Stimulated activated CD4-positive, alpha-beta T cell treated with anti-CD3 and anti-CD28 coated beads, Interleukin-4, amount 100 ng/mL, for 4 hours (primary cell): Measurements from ENCODE around the gene NT5C2.
"Not testable (repeated sequence)": the region's sequence is repeated elsewhere in the genome, so short reads cannot be mapped to it uniquely, and the experiment has no call there.

Source experiments
- DNase-seq, 2 experiments: peaks; one replicate each; pipeline ENCODE4 v3.0.0-alpha.2; 2020

The NT5C2 gene

DNA sequence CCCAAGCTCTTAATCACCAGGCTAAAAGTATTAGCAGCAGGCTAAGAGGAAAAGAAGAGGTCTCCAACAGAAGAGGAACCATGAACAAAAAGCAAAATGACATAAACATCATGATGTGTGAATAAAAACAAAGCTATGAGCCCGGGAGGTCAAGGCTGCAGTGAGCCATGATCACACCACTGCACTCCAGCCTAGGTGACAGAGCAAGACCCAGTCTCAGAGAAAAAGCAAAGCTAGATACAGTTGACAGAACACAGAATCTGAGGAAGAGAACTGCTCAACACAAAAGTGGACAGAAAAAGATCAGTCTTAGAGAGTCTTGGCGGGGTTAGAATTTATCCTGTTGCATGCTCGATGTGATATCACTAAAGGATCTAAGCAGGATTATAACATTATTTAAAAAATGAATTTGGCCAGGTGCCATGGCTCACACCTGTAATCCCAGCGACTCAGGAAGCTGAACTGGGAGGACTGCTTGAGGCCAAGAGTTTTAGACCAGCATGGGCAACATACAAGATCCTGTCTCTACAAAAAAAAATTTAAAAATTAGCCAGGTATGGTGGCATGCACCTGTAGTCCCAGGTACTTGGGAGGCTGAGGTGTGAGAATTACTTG is 37.5 kb downstream of the NT5C2 start:
- no peak for DNase-seq

DNA sequence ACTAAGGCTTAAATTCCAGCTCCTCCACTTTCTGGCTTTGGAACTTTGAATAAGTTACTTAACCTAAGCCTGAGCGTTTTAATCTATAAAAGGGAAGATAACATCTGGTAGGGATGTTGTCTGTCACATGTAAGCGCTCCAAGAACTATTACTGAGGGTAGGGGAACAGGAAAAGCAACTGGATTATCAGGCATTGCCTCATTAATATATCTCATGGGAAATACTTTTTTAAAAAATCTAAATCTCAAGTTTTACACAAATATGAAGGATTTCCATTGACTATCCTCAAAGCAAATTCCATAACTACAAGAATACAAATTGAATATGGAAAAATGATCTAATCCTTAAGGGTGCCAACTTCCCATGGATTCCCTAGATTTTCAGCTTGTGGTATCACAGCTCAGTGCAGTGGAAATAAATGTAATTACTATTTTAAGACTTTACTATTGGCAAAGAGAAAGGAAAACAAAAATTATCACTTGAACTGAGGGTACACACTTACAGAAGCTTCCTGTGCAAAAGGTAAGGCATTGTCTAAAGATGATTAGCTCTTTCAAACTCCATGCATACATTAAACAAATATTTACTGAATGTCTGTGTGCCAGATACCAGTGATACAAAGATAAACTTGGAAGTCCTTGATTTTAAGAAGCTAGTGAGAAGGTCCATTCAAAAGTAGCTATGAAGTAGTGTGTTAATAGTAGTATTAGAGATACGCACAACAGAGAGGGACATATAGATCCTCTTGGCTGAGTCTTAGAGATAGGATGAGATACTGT is 38.4 kb downstream of the NT5C2 start:
- no peak for DNase-seq

DNA sequence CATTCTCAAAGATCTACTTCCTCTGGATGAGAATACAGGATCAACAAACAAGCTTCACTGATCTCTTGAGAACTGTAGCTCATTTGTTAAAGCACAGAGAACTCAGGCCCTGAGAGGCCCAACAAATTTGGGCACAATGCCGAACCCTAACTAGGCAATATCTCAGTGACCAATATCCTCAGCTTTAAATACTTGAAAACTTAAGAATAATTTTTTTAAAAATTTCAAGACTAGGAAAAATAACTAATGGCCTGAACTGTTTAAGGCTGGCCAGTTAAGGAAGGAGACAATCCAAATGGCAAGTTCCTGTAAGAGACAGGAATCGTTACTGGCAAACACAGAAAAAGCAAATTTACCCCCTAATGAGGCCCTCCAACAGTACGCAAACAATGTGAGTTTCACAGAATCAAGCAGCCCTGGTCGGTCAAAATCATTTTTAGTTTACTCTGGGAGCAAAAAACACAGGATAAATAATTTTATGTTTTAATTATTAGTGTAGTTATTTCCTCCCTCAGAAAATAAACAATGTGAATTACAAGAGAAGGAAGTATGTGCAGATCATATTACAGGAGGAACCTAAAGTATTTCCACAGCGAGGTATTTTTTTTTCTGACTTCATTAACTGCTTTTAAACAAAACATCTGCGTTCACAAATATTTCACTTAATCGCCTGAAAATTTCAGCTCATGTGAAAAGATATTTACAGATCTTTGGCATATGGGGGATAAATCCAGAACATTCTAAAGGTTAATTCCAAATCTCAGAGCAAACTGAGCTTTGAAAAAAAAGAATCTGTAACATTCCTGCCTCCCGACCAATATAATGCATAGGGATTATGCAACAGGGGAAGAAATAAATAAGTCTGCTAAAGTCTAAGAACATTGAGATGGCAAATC is 39.5 kb downstream of the NT5C2 start:
- no peak for DNase-seq

DNA sequence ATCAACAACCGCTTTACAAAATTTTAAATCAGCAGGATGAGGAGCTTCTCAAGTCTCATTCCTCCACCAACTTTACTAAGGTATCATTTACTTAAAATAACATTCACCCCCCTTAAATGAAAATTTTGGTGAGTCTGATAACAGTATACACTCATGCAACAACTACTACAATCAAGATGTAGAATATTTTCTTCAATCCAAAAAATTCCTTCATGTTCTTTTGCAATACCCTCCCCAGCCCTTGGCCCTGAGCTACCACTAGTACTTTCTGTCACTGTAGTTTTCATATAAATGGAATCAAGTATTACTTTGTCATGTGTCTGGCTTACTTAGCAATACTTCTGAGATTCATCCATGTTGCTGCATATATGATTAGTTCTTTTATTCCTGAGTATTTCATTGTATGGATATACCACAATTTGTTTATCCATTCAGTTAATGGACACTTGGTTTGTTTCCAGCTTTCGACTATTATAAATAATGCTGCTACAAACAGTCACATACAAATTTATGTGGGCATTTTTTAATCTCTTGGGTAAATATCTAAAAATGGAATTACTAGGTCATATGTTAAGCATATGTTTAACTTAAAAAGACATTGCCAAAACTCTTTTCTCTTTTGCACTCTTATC is 43.0 kb downstream of the NT5C2 start:
- DNase-seq: no peak

DNA sequence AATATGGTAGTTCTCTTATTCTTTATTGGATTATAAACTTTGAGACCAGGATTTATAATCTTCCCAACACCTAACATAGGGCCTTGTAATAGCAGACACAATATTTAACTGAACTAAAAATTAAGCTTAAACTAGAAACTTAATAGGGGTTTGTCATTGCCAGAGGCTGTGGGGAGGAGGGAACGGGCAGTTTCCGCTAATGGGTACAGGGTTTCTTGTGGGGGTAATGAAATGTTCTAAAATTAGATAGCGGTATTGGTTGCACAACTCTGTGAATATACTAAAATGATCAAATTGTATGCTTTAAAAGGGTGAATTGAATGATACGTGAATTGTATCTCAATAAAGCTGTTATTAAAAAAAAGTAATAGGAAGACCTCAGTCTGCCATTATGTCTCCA is 45.4 kb downstream of the NT5C2 start:
- no peak for DNase-seq

DNA sequence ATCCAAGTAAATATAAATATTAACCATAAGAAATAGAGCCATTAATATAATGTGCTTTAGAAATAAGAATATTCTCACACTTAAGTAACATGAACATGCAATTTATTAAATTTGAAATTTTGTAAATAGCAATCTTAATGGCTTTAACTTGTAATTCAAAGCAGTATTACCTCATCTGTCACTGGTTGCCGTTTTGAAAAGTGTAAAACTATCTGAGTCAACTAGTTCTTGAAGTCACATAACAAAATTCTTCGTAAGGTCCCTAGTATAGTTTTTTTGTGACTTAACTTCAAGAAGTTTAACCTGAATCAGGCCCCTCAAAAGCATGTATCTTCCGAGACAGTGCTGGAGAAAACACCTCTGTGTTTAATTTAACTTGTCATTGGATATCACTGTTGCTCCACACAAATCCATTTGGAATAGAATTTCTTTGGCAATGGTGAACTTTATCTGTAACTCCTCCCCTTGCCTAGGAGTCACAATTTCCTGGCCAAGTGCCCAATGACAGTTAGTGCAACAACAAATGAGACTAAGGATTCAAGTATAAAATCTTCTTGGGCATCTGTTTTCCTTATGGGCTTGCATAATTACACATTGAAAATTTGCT is 47.1 kb downstream of the NT5C2 start:
- DNase-seq: no peak

DNA sequence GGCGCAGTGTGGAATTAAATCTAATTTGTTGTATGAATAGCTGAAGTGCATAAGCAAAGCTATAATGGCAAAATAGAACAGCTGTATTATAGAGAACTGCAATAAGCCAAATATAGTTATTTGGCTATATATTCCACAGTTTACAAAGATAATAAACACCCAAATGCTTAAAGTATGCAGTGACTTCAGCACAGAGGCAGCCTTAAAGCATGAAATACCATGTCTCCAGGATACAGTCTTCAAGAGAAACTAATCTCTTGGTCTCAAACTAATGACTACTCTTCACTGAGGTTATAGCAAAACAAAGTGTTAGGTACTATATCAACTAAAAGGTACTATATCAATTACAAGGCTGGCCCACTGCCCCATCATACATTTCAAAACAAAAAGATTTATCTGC is 48.0 kb downstream of the NT5C2 start:
- no peak for DNase-seq

DNA sequence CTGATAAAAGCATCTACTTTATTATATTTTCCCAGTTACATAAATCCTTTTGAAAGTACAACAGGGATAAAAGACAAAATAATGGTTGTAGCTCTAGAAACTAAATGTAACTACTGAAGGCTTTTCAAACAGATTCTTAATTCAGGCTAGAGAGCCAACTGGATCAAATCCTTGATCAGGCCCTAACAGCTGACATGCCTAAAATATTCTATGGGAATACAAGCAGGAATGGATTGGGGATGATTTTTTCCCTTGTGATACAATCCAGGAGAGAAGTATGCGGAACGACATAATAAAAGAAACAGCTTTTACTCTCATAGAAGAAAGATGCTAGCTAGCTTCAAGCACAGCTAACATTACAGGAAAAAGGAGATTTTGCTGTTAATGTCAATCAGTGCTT is 49.0 kb downstream of the NT5C2 start:
- DNase-seq: no peak

DNA sequence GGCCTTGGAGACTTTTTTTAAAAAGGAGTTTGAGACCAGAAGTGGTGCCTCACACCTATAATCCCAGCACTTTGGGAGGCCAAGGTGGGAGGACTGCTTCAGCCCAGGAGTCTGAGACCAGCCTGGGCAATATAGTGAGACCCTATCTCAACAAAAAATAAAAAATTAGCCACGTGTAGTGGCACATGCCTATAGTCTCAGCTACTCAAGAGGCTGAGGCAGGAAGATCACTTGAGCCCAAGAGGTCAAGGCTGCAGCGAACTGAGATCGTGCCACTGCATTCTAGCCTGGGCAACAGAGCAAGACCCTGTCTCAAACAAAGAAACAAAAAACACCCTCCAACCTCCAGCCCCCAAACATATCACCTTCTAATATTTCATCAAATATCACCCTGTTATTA is 49.4 kb downstream of the NT5C2 start:
- DNase-seq: not testable (repeated sequence)

DNA sequence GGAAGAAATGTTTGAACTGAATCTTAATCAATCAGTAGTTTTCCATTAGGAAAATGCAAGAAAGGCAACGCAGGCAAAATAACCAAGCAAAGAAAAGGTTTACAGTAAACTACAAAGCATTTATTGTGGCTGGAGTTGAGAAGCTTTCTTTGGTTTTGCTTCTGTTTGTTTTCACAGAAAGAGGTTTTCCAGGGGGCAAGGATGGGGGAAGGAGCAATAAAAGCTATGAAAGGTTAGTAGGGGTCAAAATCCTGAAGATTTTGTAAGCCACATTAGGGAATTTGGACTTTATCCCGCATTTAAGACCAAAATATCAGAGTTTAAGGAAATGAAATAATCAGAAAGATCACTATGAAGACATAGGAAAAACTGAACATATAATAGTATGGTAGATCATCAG is 51.1 kb downstream of the NT5C2 start:
- DNase-seq: no peak

DNA sequence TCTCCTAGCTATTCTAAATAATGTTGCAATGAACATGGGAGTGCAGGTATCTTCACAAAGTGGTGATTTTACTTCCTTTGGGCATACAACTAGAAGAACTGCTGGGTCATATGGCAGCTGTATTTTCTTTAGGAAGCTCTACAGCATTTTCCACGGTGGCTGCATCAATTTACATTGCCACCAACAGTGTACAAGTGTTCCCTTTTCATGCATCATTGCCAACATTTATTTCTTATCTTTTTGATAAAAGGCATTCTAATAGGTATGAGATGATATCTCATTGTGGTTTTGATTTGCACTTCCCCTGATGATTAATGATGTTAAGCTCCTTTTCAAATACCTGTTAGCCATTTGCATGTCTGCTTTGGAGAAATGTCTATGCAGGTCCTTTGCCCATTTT is 52.6 kb downstream of the NT5C2 start:
- no peak for DNase-seq

DNA sequence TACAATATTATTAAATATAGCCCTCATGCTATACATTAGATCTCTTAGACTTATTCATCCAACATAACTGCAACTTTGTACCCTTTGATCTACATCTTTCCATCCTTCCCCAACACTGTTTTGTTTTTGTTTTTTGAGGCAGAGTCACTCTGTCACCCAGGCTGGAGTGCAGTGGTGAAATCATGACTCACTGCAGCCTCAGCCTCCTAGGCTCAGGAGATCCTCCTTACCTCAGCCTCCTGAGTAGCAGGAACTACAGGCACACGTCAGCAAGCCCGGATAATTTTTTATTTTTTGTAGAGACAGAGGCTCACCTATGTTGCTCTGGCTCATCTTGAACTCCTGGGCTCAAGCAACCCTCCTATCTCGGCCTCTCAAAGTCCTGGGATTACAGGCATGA is 53.3 kb downstream of the NT5C2 start:
- DNase-seq: no peak

DNA sequence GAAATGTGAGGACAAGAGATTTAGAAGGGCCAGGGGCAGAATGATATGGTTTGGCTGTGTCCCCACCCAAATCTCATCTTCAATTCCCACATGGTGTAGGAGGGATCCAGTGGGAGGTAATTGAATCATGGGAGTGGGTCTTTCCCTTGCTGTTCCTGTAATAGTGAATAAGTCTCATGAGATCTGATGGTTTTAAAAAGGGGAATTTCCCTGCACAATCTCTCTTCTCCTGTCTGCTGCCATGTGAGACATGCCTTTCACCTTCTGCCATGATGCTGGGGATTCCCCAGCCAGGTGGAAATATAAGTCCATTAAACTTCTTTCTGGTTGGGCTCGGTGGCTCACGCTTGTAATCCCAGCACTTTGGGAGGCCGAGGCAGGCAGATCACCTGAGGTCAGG is 57.9 kb downstream of the NT5C2 start:
- peak; percentile 10 to 14 for DNase-seq

DNA sequence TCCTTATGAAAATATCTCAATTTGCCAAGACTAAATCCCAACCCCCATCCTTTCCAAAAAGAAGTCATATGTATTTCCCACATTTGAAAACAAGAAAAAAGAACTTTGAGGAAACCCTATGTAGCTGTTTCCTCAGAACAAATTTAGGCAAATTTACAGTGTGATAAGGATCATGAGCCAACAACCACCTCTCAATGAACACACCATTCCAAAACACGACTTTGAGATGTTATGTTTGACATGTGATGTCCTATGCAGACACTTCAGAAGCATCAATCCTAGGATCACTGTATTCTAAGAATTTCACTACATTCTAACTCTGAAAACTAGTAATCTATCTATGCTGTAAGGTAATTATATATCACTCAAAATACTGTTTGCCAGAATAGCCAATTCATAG is 62.2 kb downstream of the NT5C2 start:
- no peak for DNase-seq

DNA sequence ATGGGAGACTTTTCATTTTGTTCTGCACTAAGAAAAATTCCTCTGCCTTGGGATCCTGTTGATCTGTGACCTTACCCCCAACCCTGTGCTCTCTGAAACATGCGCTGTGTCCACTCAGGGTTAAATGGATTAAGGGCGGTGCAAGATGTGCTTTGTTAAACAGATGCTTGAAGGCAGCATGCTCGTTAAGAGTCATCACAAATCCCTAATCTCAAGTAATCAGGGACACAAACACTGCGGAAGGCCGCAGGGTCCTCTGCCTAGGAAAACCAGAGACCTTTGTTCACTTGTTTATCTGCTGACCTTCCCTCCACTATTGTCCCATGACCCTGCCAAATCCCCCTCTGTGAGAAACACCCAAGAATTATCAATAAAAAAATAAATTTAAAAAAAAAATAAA is 62.9 kb downstream of the NT5C2 start:
- not testable (repeated sequence) for DNase-seq

DNA sequence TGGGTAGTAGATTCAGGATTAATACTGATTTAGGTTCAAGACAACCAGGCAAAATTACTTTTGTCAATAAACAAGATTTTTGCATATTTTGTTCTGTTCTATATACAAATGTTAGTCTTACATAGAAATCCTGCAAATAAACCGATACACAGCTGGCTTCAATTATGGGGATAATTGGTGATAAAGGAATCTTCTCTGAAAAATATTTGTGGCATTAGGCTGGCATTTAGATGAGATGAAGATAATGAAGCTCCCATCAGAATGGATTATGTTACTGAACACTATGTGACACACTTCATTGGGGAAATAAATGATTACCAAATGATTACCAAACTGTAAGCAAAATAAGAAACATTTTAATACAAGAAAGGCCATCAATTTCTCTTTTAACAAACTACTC is 65.8 kb downstream of the NT5C2 start:
- no peak for DNase-seq

DNA sequence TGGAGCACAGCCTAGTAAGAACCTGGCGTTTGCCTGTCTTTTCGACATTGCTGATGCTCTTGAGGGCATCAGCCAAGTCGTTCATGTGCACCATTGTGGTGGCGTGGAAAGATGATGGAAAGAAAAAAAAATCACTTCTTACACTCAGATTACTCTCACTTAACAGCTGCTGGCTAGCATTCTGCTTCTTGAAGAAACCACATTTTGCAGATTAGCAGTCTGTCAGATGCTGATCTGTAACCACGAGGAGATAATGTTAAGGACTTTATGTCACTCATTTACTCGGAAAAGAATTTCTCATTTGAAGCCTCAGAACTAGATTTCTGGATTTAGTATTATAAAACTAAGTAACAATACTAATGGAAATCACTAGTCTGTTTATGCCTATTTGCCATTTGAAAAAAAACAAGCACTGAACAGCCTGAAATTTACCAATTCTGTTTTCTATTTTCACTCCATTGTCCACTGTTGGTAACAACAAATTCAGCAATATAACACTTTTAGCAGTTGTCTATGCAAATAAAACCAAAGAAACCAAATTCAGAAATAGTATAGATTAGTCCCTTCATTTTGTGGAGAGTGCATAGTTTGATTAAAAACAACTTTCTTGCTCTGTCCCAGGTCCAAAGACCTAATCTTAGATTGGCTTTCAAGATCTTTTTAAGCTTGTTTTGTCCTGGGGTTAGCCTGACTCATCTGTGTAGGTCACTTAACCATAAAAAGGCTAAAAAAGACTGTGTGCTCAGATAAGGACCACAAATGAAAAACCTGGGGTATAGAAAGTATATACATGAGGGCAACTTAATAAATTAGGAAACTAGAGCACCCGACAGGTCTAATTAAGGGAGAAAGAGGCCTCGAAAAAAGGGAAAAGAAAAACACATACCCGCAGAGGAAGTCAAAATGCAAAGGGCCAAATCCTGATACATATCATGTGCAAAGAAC is 67.5 kb downstream of the NT5C2 start:
- no peak for DNase-seq

DNA sequence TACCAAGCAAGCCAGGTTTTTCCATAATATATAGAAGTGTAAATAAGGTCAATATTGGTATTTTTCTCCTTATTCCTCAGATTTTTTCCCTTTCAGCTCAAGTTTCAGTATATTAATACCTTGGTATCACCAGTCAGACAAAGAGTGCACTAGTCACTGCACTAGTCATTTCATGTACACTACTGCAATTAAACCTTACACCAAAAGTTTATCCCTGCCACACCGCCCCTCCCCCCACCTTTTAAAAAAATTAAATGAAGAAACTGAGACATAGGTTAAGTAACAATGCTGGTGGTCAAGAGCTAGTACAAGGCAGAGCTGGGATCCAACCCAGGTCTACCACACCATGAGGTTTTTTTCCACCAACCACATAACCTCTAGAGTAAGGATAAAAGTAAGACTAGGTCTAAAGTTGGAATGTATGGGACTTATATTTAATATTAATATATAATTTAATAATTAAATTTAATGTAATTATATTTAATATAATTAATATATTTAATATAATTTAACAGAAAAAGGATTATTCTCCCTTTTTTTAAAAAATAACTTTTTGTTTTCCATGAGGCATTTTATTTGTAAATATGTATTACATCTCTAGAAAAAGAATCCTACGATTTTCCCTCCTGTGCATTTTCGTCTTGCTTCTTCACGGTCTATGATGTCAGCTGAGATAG is 68.5 kb downstream of the NT5C2 start:
- DNase-seq: no peak

DNA sequence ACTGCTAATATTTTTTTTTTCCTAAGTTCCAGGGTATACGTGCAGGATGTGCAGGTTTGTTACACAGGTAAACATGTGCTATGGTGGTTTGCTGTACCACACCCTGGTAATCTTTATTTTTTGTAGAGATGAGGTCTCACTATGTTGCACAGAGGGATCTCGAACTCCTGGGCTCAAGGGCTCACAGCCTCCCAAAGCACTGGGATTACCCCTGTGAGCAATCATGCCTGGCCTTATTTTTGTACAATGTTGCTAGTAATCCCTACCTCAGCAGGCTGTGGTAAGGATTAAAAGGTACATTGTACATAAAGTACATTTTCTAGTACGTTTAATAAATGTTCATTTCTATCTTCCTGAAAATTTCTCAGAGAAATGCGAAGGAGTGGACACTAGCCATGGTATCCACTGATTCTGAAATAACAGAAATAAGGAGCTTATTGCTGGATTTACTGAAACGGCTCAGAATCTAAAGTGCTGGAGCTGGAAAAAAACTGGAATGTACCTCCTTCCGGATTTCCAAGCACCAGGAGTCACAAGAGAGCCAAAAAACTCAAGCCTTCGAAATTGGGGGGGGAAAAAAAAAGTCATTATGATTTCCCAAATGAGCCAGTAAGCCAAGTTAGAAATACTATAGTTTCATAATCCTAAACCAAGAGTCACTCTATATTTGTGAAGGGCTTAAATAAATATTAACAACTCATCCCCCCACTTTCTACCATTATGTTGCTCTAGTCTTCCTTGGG is 69.6 kb downstream of the NT5C2 start:
- DNase-seq: no peak

DNA sequence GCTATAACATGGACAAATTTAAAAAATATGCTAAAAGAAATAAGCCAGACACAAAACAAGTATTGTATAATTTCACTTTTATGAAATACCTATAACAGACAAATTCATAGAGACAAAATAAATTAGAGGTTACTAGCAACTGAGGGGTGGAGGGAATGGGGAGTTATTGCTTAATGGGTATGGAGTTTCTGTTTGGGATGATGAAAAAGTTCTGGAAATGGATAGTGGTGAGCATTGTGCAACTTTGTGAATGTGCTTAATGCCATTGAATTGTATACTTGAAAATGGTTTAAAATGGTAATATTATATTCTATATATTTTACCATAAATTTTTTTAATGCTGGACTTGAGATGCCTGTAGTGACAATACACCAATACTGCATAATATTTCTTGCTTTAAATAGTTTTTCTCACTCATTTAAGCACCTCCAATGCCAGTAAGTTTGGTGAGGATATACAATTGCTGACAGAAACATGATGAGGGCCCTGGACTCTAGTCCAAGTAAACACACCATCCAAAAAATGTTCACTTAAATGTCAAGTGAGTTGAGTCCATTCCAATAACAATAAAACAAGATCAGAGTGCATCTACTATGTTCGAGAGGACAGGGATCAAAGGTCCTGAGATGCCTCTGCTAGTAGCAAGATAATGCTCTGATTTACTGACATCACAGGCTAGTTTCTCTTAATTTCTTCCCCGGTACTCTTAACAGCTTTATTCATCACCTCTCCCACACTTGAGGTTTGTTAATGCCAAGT is 71.9 kb downstream of the NT5C2 start:
- DNase-seq: no peak
